ENCODE measurements around the gene ENG.
"Not testable (repeated sequence)": the region's sequence is repeated elsewhere in the genome, so short reads cannot be mapped to it uniquely, and the experiment has no call there.

The ENG gene

GRCh38 chr9:127854184-127854806 is at the start of gene ENG:
ENG (minus strand) TSS chr9:127854658; CDS start chr9:127854355, 303 bp downstream.
- DNase-seq, result no peak

DNA sequence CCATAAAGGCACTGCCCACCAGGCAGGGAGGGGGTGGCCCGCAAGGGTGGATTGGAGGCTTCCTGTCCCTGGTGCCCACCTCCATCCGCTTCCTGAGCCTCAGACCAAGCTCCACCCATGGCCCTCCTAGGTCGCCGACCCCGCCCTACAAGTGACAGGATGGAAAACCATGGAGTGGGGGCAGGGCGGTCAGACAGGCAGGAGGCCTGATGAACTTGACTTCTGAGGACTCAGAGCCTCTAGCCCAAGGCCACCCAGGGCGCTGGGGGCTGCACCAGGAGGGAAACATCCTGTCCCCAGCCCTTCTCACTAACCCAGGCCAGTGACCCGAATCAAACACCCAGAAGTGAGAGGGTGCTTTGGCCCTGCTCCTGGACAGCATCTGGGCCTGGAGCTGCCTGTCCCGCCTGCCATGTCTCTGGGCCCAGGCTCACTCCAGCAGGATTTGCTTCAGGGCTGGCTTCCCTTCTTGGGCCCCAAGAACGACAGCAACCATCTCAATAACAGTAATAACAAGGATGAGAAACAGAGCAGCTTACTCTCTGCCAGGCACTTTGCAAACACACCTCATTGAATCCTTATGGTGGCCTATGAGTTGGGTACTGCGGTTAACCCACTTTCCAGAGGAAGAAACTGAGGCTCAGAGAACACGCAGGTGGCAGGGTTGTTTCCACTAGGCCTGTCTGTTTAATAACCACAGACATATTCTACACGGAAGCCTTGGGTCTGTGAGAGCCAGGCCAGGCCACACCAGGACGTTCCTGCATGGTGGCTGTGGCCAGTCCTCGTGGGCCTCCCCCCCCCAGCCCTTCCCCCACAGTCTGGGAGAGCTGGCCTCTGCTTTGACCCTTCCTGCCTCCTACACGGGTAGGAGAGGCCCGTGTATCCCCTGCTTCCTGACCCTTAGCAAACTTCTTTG is 49.4 kb upstream of the ENG start:
- DNase-seq, result peak; percentile 79 to 83

DNA sequence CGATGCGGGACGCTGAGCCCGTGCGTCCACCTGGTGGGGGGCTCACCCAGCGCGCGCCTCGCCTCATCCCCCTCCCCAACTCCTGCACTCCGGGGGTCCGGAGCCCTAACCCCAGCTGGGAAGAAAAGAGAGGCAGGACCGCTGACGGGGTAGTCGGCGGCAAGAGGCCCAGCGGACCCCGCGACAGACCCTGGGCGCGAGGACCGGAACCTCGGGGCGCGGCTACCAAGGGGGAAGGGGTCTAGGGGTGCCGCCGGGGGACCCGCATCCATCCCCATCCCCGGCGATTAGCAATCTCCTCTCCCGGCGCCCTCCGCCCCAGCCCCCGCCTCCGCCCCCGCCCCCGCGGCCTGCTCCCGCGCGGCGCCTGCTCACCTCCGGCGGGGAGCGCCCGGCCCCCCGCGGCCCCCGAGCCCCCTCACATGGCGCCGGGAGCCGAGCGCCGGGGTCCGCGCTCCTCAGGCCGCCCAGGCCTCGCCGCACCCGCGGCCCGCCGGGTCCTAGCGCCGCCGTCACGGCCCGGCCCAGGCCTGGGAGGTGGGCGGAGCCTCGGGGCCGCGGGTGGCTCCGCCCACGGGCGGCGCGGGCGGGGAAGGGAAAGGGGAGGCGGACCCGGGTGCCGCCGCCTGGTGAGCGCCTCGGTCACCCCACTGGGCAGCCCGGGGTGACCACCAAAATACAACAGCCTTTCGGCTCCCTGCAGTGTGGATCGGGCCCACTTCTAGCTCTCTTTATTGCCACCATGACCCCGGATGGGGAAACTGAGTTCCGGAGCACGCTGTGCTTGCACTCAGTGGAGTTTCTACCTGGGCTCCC is 44.9 kb upstream of the ENG start, which contains the start of gene ST6GALNAC6:
Gene ST6GALNAC6 (minus strand): TSS at position 476 of the 816 bp plus-strand sequence. CDS start 1,622 bp downstream, outside the sequence.
- peak; percentile 65 to 77 for DNase-seq

GRCh38 chr9:127898433-127899127 is 44.1 kb upstream of the ENG start:
- no peak for DNase-seq

DNA sequence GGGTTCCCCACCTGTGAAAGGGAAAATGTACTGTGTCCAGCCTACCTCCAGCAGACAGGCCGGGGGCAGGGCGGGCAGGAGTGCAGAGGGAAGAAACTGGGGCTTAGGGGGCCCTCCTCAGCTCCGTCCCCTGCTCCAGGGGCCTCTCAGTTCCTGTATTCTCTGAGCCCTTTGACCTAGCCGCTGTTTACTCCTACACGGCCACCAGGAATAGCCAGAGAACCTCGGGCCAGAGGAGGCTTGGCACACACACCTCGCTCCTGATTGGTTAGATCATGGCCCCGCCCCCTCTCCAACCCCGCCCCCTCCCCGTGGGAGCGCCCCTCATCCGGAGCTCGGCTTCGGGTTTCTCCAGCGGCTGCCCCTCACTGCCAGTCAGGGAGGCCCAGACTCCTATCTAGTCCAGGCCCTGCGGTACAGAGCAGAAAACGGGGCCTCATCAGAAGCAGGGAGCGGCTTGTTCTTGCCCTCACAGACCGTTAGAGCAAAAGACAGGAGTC is 42.8 kb upstream of the ENG start:
- no peak for DNase-seq

GRCh38 chr9:127896395-127897192 is 42.1 kb upstream of the ENG start:
- no peak for DNase-seq

DNA sequence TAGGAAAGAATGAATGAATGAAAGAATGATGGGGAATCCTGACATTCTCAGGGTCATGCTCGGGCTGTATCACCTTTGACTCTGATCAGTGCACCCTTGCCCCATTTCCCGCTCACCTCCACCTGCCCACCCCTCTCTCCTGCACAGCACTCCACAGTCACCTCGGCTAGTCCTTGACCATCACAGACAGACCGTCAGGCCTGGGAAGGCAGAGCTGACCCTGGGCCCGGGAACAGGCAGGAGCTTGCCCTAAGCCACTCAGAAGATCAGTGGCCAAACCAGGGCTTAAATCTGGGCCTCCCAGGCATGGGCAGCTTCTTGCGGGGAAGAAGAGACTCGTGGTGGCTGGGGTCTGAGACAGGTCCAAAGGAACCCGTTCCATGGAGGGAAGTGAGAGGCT is 41.4 kb upstream of the ENG start:
- no peak for DNase-seq

DNA sequence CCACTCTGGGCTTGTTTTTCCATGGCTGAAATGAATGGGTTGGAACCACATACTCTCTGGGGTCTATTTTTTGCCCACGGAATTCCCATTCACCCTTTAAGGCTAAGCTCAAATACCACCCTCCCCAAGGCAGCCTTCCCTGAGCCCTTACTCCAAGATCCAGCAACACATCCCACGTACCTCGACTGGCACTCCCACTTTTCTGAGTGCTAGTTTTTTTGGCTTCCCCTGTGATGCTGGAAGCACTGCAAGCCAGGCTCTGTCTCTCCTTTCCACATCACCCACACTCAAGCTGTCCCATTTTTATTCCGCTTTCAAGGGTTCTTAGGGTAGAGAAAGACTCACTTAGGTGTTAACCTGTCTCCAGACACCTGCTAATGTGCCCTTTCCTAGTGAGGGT is 38.9 kb upstream of the ENG start:
- no peak for DNase-seq

DNA sequence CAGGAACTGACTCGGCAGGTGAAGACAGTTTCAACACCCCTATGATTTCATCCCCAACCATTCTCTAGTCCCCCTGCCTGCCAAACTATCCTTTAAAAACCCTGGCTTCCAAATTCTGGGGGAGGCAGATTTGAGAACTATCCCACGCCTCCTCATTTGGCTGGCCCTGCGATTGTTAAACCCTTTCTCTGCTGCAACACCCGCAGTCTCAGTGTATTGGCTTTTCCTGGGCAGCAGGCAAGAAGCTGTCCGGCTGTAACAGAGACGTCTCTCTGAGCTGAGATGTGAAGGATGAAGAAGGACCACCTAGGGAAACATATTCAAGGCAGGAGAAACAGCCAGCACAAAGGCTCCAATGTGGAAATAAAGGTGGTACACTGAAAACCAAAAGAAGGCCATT is 38.4 kb upstream of the ENG start:
- no peak for DNase-seq

GRCh38 chr9:127890053-127890452 is 35.6 kb upstream of the ENG start:
- no peak for DNase-seq

DNA sequence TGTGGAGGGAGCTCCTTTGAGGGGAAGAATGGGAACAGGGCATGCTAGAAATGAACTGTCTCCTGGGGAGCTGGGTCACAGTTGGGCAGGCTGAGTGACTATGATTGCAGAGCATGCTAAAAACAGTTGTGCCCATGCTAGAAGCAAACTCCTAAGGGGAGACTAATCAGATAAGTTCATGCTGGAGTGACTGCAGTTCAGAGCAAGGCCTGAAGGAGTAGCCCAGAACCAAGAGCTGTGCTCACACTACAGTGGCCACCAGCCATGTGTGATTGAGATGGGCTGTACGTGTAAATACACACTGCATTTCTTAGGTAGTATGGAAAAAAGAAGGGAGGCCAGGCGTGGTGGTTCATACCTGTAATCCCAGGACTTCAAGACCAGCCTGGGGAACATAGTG is 33.3 kb upstream of the ENG start:
- DNase-seq, result no peak

DNA sequence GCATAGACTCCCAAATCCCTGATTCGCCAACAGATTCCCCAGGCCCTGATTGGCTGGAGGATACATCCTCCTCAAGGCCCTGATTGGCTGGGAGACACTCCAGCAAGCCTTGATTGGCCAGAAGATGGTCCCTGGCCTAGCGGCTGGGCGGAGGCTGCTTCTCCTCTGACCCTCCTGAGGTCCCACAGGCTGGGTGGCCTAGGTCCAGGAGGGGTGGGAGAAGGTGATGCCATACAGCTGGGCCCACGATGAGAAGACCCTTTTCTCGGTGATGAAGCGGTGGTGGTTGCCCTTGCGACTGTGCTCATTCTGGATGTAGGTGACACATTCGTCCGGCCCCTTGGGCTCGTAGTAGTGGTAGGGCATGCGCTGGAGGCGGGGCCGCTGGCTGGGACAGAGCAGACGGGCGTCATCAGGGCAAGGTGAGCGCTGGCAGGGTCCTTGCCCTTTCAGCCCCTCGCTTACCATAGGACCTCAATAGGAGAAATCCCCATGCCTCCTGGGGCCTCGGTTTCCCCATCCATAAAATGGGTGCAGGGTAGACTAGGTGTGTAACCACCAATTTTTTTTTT is 32.0 kb upstream of the ENG start:
- no peak for DNase-seq

DNA sequence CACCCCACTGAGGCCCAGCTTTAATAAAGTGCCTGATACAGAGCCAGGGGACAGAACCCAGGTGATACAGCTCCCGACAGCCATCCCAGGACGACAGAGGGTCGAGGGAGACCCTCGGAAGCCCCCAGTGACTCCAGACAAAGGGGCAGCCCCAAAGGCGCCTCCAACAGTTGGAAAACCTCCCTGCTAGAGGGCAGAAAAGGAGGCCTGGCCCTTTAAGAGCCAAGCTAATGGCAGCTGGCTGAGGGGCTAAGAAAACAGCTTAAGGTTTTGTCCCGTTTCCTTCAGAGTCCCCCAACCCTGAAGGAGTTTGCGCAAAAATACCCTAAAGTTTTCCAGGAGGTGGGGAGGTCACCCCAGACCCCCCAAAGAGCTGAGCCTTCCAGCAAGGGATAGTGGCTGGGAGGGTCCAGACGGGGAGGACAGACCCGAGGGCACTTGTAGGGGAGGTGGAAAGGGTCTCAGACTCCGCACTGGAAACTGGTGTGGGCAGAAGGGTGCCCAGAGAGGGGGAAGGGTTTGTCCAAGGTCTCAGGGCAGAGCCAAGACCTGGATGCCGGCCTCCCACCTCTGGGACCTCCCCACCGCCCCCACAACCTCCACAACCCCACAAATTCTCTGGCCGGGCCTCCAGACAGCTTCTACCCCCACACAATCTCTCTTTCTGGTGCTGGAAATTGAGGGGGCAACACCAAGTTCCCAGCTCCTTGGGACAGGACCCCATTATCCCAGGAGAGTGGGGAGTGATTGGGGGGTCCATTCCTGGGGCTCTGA is 31.2 kb upstream of the ENG start:
- DNase-seq, result no peak

DNA sequence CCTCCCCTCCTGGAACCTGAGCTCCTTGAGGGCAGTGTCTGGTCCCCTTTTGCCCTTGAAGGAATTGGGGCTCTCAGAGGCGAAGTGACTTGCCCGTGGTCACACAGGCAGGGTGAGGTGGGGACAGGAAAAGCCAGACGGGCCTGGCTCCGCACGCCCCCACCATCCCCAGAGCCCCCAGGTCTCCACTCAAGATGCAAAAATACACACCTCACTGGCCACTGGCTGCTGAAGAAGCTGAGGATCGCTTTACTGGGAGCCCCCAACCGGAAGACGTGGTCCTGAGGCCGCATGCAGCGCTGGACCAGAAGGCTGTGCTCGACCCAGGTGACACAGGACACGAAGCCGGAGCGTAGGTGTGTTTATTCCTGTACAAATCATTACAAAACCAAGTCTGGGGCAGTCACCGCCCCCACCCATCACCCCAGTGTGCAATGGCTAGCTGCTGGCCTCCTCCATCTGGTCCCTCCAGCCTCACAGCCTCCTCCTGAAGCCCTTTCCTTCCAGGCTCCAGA is 30.6 kb upstream of the ENG start:
- DNase-seq, result no peak

DNA sequence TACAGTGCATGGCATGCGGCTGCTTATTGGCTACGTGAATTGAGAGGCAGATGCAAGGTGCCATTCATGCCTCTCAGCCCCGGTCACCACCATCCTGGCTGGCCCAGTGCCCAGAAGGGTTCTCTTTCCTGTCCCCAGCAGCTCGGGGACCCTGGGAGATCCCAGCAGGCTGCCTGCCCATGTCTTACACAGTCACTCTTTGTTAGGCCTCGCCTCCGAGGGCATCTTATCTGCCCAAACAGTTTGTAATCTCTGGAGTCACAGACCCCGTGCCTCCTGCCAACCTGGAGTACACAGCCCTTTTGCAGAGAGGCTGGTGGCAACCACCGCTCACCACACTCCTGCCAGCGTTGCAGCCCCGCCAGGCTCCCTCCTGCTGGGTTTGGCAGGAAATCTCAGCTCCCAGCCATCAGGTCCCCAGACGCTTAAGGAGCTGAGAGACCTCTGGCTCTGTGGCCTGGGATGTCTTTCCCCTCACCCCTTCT is 30.0 kb upstream of the ENG start:
- no peak for DNase-seq

DNA sequence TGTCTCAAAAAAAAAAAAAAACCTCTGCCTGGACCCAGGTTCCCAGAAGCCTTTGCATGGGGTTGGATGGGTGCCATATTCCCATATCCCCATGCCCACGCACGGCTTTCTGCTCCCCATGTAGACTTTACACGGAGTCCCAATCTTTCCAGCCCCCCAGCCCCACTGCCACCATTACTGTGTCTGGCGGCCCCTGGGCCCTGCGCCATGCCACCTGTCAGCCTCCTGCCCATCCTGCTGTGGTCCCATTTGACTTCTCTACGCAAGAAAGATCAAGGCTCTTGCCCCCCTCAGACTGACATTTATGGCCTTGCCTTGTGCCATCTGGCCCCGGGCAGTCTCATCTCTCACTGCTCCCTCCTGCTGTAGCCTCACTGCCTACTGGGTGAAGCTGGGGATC is 29.5 kb upstream of the ENG start:
- no peak for DNase-seq

GRCh38 chr9:127881715-127882114 is 27.3 kb upstream of the ENG start:
- DNase-seq, result not testable (repeated sequence)

DNA sequence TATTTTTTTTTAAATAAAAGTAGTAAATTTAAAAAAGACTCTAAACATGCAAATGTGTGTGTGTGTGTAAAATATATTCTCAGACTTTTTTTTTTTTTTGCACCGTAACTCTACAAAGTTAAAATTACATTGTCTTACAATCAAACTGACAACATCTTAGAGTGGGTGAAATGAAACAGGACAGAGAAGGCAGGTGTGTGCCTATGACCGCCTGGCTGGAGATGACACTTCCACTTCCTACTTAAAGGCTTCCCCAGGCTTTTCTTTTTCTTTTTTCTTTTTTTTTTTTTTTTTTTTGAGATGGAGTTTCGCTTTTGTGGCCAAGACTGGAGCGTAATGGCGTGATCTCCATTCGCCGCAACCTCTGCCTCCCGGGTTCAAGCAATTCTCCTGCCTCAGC is 25.7 kb upstream of the ENG start:
- no peak for DNase-seq

GRCh38 chr9:127878652-127879390 is 24.4 kb upstream of the ENG start:
- no peak for DNase-seq

All from stimulated activated CD4-positive, alpha-beta T cell treated with anti-CD3 and anti-CD28 coated beads, Interleukin-2, amount 100 ng/mL, for 48 hours (primary cell).